GM13977 (cell line): ENCODE data around the gene DLST.

Source experiments
- DNase-seq: peaks from one replicate; pipeline ENCODE4 v3.0.0; 2012; ENCODE audit warnings: low spot score
- in situ Hi-C: fragments of 300-500 bp; cut with MboI; formaldehyde crosslinking; loops from one replicate; pipeline ENCODE4 v1.12.0; 2022; ENCODE audit warnings: low sequenced_read_pairs, low pct_unique_long_range_greater_than_20kb, mixed read lengths, inconsistent platforms; ENCODE audit not compliant: unreplicated experiment
- TF ChIP-seq, protein P1 (sequence below): IDR thresholded peaks from 2 replicates; pipeline ENCODE4 v1.5.1; 2012; ENCODE audit warnings: mild to moderate bottlenecking, control low read depth; ENCODE audit not compliant: insufficient read depth; ENCODE audit errors: extremely low read depth, missing control alignments

Gene DLST

DNA sequence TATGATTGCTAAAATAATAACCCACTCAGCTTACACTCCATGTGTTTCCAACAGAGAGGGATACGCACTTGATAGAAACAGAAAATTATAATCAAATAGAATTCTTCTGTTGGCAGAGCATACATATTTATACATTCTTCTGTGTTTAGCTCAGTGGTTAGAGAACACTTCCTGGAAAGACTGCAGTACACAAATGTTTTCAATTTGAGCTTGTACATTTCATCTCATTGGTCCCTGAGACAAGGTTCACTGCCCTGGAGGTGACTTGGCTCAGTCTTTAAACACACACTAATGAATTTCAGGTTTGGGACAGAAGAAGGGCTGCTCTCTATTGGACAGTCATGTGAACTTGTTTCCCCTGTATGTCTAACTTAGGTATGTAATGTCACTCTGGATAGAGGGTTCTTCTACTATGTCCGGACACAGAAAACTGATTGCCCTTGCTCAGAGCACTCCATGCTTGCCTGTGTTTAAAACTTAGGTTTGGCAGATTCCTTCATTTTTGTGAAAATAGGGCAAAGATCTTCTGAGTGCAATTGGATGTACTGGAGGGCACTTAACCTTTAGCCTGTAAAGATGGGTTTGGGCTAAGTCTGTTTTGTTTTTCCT is 28.7 kb upstream of the DLST start:
- in situ Hi-C loops = loop anchor here (10.0 to 25.0 kb wide), 2 partner anchors 52 to 234 kb away; no protein-coding TSS in a partner anchor
- DNase-seq = no peak
- TF ChIP-seq, protein P1, sequence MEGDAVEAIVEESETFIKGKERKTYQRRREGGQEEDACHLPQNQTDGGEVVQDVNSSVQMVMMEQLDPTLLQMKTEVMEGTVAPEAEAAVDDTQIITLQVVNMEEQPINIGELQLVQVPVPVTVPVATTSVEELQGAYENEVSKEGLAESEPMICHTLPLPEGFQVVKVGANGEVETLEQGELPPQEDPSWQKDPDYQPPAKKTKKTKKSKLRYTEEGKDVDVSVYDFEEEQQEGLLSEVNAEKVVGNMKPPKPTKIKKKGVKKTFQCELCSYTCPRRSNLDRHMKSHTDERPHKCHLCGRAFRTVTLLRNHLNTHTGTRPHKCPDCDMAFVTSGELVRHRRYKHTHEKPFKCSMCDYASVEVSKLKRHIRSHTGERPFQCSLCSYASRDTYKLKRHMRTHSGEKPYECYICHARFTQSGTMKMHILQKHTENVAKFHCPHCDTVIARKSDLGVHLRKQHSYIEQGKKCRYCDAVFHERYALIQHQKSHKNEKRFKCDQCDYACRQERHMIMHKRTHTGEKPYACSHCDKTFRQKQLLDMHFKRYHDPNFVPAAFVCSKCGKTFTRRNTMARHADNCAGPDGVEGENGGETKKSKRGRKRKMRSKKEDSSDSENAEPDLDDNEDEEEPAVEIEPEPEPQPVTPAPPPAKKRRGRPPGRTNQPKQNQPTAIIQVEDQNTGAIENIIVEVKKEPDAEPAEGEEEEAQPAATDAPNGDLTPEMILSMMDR = no peak

DNA sequence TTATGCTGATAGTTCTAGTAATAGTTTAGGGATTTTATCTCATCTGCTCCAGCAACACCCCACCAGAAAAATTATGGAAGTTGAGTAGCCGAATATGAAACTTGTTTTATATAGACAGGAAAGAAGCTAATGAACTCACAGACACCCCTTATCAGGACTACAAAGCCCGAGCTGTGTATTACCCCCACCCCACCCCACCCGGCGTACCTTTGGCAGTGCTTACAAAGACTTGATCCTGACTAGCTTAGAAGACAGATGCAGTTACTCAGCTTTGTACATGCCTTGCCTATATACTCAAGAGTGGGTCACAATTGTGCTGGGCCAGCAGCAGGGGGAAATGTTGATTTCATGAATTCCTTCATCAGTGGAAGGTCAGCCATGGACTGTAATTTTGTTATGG is 28.1 kb upstream of the DLST start:
- TF ChIP-seq, protein P1 = no peak
- DNase-seq = no peak
- in situ Hi-C loops = loop anchor here (10.0 to 25.0 kb wide), 2 partner anchors 51 to 234 kb away; no protein-coding TSS in a partner anchor

DNA sequence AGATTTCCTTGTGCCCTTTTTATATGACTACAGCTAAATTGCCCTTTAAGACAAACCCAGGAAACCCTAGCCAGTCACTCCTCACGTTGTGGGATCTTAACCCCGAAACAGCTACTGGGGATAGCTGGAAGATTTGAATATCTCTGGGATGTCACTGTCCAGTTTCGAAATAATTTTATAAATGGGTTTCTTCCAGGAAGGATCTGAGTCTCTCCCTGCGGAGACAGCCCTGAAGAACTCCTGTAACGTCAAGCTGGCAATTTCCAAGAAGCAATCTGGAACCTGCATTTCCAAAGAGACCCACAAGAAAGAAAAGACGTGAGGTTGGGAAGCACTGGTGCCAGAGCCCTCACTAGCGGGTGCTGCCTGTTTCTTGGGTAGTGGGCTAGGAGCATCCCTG is 26.7 kb upstream of the DLST start:
- TF ChIP-seq, protein P1 = no peak
- in situ Hi-C loops = loop anchor here (10.0 to 25.0 kb wide), 2 partner anchors 50 to 232 kb away; no protein-coding TSS in a partner anchor
- no peak for DNase-seq

DNA sequence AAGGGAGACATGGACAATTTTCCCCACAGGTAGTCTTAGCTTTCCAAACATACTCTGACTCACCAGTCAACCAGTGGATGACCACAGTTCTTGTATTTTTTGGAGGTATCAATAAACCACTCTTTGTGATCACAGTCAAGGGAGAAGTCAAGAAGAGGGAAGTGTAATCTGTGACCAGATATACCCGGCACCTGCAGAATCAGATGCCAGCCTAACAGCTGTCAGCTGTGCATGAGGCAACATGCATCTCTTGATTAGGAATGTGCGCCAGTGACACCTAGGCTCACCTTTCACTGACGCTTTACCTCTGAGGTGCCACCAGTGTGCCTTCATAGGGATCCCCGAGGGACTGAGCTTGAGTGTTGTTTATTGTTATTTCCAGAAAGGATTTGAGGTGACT is 25.8 kb upstream of the DLST start:
- no peak for DNase-seq
- in situ Hi-C loops = loop anchor here (10.0 to 25.0 kb wide), 2 partner anchors 49 to 231 kb away; no protein-coding TSS in a partner anchor
- TF ChIP-seq, protein P1 = no peak

DNA sequence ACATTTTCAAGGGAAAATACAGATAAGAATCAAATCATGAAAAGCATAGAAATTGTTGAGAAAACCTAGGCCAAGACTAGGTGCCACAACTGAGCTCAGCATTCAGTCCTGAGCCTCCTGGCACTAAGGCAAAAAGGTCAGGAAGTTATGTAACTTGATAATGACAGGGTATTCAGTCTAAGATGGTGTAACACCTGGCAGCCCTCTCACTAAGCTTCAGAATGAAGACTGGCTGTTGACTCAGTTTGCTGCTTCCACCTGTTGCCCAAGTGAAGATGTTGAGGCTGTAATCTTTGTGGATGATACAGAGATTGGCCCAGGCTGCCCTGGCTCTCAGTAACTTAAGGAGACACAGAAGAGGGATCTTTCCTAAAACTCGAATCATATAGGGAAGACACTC is 25.4 kb upstream of the DLST start:
- in situ Hi-C loops = loop anchor here (10.0 to 25.0 kb wide), 2 partner anchors 48 to 231 kb away; no protein-coding TSS in a partner anchor
- DNase-seq = no peak
- TF ChIP-seq, protein P1 = no peak

DNA sequence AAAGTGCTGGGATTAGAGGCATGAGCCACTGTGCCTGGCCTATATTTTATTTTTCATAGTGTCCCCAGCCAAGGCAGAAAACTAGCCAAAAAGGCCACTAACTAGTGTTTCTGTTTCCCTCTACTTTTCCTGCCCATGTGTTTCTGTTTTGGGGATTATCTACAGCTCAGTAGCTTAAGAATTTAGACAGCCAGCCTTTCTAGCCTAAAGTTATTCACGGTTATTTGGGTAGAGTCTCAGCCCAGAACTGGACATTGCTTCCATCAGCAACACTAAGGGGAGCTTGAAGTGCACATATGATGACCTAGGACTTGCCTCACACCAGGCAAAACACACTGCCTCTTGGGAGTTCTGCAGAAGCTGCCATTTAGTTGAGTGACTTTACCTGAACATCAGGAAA is 23.7 kb upstream of the DLST start:
- no peak for DNase-seq
- TF ChIP-seq, protein P1 = no peak
- in situ Hi-C loops = loop anchor here (10.0 to 25.0 kb wide), 2 partner anchors 47 to 229 kb away; no protein-coding TSS in a partner anchor
